Rectal smooth muscle tissue (tissue), 1 donor: Measurements from ENCODE around the gene PCID2.

Experiments
- H3K27ac ChIP-seq: one replicate; pipeline ENCODE4 v1.7.0; 2013; ENCODE audit warnings: low read depth, low read length, inconsistent platforms
- H3K27me3 ChIP-seq: one replicate; pipeline ENCODE4 v1.7.0; 2013; ENCODE audit warnings: low read length; ENCODE audit not compliant: control insufficient read depth, insufficient read depth
- H3K36me3 ChIP-seq: one replicate; pipeline ENCODE4 v1.7.0; 2013; ENCODE audit warnings: low read length; ENCODE audit not compliant: control insufficient read depth, insufficient read depth
- H3K4me1 ChIP-seq: one replicate; pipeline ENCODE4 v1.7.0; 2013; ENCODE audit warnings: low read length; ENCODE audit not compliant: control insufficient read depth, insufficient read depth
- H3K4me3 ChIP-seq: one replicate; pipeline ENCODE4 v1.7.0; 2013; ENCODE audit warnings: low read length
- H3K9ac ChIP-seq: one replicate; pipeline ENCODE4 v1.7.0; 2013; ENCODE audit warnings: low read length

Gene PCID2

GRCh38 chr13:113178896-113179167 lies 29.6 kb downstream of the PCID2 start:
- H3K36me3 ChIP-seq = peaks cover 18% of the 10 kb centered on the region

DNA sequence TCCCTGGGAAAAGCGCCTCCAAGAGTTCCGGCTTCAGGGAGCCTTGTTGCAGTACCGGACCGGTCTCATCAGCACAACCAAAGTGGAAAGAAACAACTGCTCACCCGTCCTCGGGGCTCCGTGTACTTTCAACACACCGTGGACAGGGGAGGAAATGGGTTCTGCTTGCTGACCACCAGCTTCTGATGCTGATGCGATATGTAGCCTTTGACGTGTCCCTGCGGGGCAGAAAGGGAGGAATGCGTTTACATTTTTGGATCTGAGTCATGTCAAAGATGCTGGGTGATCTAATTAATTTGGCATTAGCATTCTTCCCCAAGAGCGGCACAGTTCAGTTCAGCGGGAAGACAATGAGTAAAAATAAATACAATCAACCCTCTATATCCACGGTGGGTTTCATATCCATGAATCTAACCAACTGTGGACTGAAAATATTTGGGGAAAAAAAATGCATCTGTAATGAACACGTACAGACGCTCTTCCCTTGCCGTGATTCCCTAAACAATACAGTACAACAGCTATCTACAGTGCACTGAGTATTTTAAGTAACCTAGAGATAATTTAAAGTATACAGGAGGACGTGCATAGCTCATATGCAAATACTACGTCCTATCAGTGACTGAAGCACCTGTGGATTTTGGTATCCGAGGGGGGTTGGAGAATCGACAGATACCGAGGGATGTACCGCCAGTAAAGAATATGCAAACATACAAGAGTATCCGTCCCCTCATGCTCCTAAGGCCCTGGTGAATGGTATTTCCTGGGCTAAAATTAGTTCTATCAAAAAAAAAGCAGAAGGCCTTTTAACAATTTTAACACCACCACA lies 30.2 kb downstream of the PCID2 start:
- Histone ChIP-seq H3K4me1 (no peaks in the 10 kb centered on the region), H3K27ac (no peak overlapping the region), H3K27me3 (no peaks in the 10 kb centered on the region), H3K4me3 (no peak overlapping the region), H3K36me3 (peaks cover 14% of the 10 kb centered on the region), H3K9ac (no peak overlapping the region)

More at GRCh38 chr13:113178896-113179167, 29.6 kb downstream of the PCID2 start:
- no peak overlapping the region for H3K9ac ChIP-seq
- H3K4me1 ChIP-seq = no peaks in the 10 kb centered on the region
- no peak overlapping the region for H3K4me3 ChIP-seq
- no peak overlapping the region for H3K27ac ChIP-seq
- no peaks in the 10 kb centered on the region for H3K27me3 ChIP-seq

DNA sequence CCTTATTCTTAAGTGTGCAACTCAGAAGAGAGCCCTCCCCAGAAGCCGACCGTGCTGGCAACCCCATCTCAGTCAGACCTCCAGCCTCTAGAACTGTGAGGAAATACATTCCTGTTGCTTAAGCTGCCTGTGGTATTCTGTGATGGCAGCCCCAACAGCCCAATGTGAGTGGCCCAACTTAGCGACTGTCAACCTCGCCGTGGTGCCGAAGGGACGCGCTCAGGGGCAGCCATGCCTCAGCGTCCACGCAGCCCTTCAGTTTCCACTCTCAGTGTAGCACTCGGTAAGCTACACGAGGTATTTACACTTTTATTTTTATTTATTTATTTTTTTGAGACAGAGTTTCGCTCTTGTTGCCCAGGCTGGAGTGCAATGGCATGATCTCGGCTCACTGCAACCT lies 31.6 kb downstream of the PCID2 start:
- Histone ChIP-seq H3K4me3 (no peak overlapping the region), H3K27me3 (no peaks in the 10 kb centered on the region), H3K36me3 (peaks cover 14% of the 10 kb centered on the region), H3K27ac (no peak overlapping the region), H3K4me1 (no peaks in the 10 kb centered on the region), H3K9ac (no peak overlapping the region)

- Histone ChIP-seq H3K27ac (no peak overlapping the region), H3K9ac (no peak overlapping the region), H3K4me1 (no peaks in the 10 kb centered on the region), H3K27me3 (no peaks in the 10 kb centered on the region), H3K4me3 (no peak overlapping the region), H3K36me3 (peaks cover 15% of the 10 kb centered on the region)
These were observed 32.2 kb downstream of the PCID2 start for GRCh38 chr13:113176280-113176679.

DNA sequence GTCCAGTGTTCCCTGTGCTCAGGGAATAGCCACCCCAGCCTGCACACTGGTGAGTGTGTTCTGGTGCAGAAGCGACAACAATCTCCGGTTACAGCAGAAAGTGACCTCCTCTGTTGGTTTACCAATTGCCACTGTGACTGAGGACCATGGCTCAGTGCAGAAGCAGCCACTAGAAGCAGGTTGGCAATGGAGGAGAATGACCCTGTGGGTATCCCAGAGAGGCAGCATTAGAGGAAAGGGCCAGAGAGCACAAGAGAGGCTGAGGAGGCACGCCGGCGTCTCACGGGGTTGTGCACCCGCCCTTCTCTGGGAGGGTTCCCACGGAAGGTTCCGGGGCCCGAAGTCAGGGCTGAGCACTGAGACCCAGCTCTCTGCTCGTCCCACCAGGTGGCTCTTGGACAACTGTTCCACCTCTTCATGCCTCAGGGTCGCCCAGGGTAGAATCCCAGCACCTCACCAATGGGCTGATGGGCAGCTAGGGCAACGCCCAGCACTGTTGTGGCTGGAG lies 36.0 kb downstream of the PCID2 start:
- H3K36me3 ChIP-seq = peaks cover 6% of the 10 kb centered on the region
- H3K27ac ChIP-seq = no peak overlapping the region
- no peaks in the 10 kb centered on the region for H3K27me3 ChIP-seq

DNA sequence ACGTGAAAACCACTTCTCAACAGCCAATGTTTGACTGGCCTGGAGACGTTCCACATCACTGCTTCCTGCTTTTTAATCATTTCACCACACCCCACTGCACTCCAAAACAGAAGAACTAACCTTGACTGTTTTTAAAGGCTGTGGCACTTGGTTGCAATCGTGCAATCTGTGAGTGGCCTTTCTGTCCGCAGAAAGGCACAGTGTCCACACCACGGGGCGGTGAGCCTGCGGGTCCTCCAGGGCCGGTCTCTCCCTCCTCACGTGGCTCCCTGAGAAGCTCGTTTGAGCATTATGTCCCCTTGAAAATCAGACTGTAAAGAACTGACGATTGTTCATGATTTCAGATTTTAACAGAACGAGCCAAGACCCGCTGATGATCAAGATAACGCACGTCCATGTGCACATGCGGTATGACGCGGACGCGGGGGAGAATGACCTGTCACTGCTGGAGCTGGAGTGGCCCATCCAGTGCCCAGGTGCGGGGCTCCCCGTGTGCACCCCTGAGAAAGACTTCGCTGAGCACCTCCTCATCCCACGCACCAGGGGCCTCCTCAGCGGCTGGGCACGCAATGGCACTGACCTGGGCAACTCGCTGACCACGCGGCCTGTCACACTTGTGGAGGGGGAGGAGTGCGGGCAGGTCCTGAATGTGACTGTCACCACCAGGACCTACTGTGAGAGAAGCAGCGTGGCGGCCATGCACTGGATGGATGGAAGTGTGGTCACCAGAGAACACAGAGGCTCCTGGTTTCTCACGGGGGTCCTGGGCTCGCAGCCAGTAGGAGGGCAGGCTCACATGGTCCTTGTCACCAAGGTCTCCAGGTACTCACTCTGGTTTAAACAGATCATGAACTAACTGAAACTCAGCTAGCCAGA lies 37.0 kb downstream of the PCID2 start:
- no peak overlapping the region for H3K4me3 ChIP-seq
- H3K27me3 ChIP-seq = no peaks in the 10 kb centered on the region
- H3K9ac ChIP-seq = no peak overlapping the region
- H3K27ac ChIP-seq = no peak overlapping the region
- no peaks in the 10 kb centered on the region for H3K4me1 ChIP-seq
- H3K36me3 ChIP-seq = peaks cover 6% of the 10 kb centered on the region

More for the DNA sequence above, 36.0 kb downstream of the PCID2 start:
- Histone ChIP-seq H3K4me1 (no peaks in the 10 kb centered on the region), H3K9ac (no peak overlapping the region), H3K4me3 (no peak overlapping the region)

DNA sequence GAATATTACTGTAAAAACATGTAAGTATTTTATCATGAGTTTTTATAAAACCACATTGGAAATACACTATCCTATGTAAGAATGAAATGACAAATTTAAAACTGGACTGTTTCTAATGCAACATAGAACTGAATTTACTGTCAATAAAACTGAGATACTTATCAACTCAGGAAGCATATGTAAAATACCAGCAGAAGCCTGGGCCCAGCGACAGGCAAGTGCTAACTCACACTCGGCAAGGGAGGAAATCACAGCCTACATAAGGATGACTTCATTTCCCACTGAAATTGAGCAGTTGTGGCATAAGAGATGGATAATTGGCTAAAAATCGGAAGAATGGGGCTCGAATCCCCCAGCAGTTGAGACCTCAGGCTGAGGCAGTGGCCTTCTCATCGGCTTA lies 38.0 kb downstream of the PCID2 start:
- Histone ChIP-seq H3K27me3 (no peaks in the 10 kb centered on the region), H3K4me1 (no peaks in the 10 kb centered on the region), H3K36me3 (peaks cover 6% of the 10 kb centered on the region), H3K27ac (no peak overlapping the region), H3K9ac (no peak overlapping the region), H3K4me3 (no peak overlapping the region)

DNA sequence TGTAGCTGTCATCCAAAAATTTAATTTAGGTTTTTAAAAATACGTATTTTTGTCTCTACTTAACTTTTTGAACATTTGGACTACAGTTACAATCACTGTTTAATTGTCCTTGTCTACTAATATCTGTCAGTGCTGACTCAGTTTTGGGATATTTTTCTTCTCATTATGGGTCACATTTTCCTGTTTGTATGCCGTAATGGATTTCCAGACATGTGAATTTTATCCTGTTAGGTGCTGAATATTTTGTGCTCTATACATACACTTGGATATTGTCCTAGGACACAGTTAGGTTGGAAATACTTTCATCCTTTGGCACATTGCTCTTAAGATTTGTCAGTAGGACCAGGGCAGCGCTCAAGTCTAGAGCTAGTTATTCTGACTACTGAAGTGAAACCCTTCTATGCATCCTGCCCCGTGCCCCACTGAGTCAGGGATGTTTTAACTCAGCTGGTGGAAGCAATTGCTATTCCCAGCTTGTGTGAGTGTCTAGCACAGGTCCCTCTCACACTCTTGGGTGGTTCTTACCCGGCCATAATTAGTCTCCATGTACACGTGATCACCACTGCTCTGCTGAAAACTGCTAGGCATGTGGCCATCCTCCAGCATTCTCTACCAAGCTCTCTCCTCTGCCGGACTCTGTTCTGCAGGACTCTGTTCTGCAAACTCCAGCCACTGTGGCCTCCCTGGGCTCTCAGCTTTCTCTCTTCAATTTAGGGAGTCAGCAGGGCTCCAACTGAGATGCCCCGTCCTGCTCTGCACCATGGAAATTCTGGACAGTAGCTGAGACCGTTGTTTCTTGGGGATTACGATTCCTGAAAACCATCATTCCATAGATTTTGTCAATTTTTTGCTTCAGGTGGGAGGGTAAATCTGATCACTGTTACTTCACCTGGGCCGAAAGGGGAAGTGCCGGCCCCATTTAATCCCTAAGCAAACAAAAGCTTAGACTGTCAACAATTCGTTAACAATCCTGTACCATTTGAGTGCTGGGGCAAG lies 38.9 kb downstream of the PCID2 start:
- H3K27ac ChIP-seq = no peak overlapping the region
- H3K4me3 ChIP-seq = no peak overlapping the region
- no peak overlapping the region for H3K9ac ChIP-seq
- H3K4me1 ChIP-seq = no peaks in the 10 kb centered on the region
- H3K36me3 ChIP-seq = peaks cover 3% of the 10 kb centered on the region
- H3K27me3 ChIP-seq = no peaks in the 10 kb centered on the region

DNA sequence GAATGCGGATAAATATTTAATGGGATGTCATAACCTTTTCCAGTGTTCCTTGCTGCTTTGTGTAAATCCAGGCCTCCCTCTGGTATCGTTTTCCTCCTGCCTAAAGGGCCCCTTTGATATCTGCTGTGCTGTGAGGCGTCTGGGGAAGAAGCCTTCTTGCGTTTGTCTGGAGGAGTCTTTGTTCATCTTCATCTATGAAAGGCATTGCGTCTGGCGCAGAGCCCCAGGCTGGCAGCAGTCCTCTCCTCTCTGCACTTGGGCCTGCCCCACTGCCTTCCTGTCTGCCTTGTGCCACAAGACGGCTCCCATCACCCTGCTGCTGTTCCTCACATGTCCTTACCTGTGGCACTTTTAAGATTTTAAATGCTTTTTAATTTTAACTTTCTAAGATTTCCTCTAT lies 40.3 kb downstream of the PCID2 start:
- H3K27ac ChIP-seq = no peak overlapping the region
- peaks cover 3% of the 10 kb centered on the region for H3K36me3 ChIP-seq
- H3K9ac ChIP-seq = no peak overlapping the region
- H3K4me1 ChIP-seq = no peaks in the 10 kb centered on the region
- H3K4me3 ChIP-seq = no peak overlapping the region
- H3K27me3 ChIP-seq = peaks cover 4% of the 10 kb centered on the region

DNA sequence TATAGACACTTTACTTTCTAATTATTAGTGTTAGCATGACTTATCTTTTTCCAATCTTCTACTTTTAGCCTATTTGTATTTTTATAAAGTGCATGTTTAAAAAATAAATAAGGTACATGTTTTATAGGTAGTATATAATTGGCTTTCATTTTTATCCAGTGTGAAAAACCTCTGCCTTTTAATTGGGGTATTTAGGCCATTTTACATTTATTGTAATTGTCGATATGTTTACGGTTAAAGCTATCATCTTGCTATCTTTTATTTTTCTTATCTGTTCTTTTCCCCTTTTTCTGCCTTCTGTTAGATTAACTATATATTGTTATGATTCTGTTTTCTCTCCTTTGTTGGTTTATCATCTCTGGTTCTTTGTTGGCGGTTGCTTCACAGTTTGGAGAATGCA lies 40.9 kb downstream of the PCID2 start:
- H3K4me3 ChIP-seq = no peak overlapping the region
- H3K27me3 ChIP-seq = peaks cover 4% of the 10 kb centered on the region
- no peaks in the 10 kb centered on the region for H3K4me1 ChIP-seq
- H3K27ac ChIP-seq = no peak overlapping the region
- no peak overlapping the region for H3K9ac ChIP-seq
- H3K36me3 ChIP-seq = peaks cover 3% of the 10 kb centered on the region

DNA sequence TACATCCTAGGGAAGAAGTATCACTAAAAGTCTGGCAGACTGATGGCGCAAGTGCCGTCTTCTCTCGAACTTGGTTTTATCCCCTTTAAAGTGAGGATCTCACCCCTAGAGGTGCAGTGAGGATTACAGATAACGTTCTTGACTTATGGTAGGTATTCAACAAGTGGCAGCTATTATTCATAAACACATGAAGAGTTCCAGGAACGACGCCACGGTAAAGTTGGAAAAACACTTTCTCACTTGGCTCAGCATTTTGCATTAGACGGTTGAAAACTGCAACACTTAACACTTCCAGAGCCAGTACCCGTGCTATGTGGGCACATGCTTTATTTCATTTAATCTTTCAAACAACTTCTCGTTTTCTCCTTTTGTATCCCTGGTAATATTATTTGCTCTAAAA lies 41.3 kb downstream of the PCID2 start:
- Histone ChIP-seq H3K27ac (no peak overlapping the region), H3K9ac (no peak overlapping the region), H3K4me3 (no peak overlapping the region), H3K4me1 (no peaks in the 10 kb centered on the region), H3K36me3 (peaks cover 3% of the 10 kb centered on the region), H3K27me3 (peaks cover 4% of the 10 kb centered on the region)

- Histone ChIP-seq H3K4me3 (no peak overlapping the region), H3K9ac (no peak overlapping the region), H3K27ac (no peak overlapping the region), H3K4me1 (no peaks in the 10 kb centered on the region), H3K27me3 (peaks cover 4% of the 10 kb centered on the region), H3K36me3 (peaks cover 3% of the 10 kb centered on the region)
These were observed 41.8 kb downstream of the PCID2 start for GRCh38 chr13:113166681-113167080.
